AG09309 (cell line): Measurements from ENCODE around the gene ANKRD30B.
"Not testable (repeated sequence)": the region's sequence is repeated elsewhere in the genome, so short reads cannot be mapped to it uniquely, and the experiment has no call there.

ENCODE experiments used
- DNase-seq: peaks from one replicate; pipeline ENCODE4 v3.0.0-alpha.2; 2010; ENCODE audit warnings: low read depth
- H3K4me3 ChIP-seq: 2 replicates; pipeline ENCODE4 v1.5.1; 2011; ENCODE audit warnings: mild to moderate bottlenecking, low read depth, low read length, moderate library complexity; ENCODE audit not compliant: control insufficient read depth
- CTCF ChIP-seq: IDR thresholded peaks from 2 replicates; pipeline ENCODE4 v1.5.1; 2011; ENCODE audit warnings: mild to moderate bottlenecking, low read depth, low read length, inconsistent platforms; ENCODE audit not compliant: insufficient read depth, control insufficient read depth; ENCODE audit errors: missing control alignments

ANKRD30B gene, protein sequence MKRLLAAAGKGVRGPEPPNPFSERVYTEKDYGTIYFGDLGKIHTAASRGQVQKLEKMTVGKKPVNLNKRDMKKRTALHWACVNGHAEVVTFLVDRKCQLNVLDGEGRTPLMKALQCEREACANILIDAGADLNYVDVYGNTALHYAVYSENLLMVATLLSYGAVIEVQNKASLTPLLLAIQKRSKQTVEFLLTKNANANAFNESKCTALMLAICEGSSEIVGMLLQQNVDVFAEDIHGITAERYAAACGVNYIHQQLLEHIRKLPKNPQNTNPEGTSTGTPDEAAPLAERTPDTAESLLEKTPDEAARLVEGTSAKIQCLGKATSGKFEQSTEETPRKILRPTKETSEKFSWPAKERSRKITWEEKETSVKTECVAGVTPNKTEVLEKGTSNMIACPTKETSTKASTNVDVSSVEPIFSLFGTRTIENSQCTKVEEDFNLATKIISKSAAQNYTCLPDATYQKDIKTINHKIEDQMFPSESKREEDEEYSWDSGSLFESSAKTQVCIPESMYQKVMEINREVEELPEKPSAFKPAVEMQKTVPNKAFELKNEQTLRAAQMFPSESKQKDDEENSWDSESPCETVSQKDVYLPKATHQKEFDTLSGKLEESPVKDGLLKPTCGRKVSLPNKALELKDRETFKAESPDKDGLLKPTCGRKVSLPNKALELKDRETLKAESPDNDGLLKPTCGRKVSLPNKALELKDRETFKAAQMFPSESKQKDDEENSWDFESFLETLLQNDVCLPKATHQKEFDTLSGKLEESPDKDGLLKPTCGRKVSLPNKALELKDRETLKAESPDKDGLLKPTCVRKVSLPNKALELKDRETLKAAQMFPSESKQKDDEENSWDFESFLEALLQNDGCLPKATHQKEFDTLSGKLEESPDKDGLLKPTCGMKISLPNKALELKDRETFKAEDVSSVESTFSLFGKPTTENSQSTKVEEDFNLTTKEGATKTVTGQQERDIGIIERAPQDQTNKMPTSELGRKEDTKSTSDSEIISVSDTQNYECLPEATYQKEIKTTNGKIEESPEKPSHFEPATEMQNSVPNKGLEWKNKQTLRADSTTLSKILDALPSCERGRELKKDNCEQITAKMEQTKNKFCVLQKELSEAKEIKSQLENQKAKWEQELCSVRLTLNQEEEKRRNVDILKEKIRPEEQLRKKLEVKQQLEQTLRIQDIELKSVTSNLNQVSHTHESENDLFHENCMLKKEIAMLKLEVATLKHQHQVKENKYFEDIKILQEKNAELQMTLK (N-terminal part only)

DNA sequence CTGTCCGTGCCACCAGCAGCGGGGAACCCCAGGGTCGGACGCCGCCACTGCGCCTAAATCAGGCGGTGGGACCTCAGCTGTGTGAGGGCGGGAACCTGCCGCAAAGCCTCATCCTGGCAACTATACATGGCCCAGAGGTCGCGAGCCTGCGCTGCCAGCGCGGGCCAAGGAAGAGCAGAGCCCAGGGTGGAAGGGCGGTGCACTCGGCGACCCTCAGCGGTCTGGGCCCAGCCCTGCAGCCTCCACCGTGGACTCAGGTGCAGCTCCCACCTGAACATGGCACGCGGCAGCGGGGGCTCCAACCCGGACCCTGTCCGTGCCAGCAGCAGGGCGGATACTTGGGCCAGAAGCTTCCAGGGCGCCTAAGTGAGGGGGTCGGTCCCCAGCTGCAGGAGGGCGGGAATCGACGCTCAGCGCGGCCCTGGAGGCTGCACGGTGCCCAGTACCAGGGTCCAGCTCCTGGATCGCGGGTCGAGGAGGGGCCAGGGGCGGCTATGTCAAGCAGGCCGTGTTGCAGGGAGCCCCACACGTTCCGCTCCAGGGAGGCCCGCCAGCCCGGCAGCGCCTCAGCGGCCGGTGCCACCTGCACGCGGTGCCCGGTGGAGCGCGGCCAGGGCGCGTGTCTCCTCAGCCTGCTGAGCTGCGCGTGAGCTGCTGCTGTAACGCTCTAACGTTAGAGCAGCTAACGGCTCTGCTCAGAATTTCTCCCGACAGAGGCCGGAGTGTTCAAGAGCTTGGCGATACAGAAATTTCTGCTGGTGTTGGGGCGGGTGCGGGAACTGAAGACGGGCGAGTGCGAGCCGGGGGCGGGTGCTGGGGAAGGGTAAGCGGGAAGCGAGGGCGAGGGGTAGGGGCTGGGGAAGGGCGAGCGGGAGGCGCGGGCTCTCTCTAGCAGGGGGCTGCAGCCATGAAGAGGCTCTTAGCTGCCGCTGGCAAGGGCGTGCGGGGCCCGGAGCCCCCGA is at the start of gene ANKRD30B:
TSS of gene ANKRD30B (plus strand) at position 660 of the 962 bp plus-strand sequence. CDS start at position 908, 248 bp downstream.
- DNase-seq: no peak
- peak within 1 kb of the TSS; percentile 18 for H3K4me3 ChIP-seq
- TF ChIP-seq CTCF: no peak

DNA sequence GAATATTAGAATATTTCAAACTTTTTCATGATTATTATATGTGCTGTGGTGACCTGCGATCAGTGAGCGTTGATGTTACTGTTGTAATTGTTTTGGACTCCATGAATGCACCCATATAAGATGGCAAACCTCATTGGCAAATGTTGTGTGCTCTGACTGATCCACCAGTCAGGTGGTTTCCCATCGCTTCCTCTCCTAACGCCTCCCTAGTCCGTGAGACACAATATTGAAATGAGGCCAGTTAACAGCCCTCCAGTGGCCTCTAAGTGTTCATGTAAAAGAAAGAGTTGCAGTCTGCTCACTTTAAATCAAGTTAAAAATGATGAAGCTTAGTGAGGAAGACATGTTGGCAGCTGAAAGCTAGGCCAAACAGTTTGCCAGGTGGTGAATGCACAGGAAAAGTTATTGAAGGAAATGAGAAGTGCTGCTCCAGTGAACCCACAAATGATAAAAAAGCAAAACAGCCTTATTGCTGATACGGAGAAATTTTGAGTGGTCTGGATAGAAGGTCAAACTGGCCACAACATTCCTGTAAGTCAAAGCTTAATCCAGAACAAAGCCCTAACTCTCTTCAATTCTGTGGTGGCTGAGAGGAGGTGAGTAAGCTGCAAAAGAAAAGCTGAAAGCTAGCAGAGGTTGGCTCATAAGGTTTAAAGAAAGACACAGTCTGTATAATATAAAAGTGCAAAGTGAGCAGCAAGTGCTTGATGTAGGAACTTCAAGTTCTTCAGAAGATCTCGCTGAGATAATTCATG is 46.5 kb upstream of the ANKRD30B start:
- DNase-seq, H3K4me3 ChIP-seq: not testable (repeated sequence)

DNA sequence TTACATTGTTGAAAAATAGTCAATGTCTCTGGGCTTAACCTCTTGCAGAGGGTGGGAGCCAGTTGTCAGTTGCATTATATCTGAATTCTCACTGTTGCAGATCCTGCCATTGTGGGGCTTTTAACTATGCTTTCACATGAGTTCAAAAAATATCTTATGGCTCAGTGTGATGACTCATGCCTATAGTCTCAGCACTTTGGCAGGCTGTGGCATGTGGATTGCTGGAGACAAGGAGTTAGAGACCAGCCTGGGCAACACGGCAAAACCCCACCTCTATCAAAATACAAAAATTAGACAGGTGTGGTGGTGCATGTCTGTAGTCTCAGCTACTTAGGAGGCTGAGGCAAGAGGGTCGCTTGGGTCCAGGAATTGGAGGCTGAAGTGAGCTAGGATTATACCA is 38.2 kb upstream of the ANKRD30B start:
- not testable (repeated sequence) for H3K4me3 ChIP-seq

GRCh38 chr18:14721569-14721968 is 26.4 kb upstream of the ANKRD30B start:
- not testable (repeated sequence) for H3K4me3 ChIP-seq, DNase-seq

More for the DNA sequence above, 38.2 kb upstream of the ANKRD30B start:
- not testable (repeated sequence) for DNase-seq

DNA sequence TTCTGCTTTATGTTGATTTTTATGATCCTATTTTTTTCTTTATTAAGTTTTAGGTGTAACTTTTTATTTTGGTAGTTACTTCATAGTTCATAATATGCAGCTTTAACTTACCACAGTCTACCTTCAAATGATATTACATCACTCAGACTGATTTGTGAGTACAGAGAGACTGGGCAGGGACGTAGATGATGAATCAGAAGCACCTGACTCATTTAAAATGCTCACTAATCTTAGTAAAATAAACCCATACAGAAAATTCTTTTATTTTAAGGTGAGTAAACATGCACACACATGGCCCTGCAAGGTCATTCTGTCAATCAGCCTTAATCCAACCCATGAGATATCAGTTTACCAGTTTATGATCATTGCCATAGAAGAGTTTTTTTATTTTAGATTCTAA is 8.9 kb upstream of the ANKRD30B start:
- not testable (repeated sequence) for DNase-seq, H3K4me3 ChIP-seq

DNA sequence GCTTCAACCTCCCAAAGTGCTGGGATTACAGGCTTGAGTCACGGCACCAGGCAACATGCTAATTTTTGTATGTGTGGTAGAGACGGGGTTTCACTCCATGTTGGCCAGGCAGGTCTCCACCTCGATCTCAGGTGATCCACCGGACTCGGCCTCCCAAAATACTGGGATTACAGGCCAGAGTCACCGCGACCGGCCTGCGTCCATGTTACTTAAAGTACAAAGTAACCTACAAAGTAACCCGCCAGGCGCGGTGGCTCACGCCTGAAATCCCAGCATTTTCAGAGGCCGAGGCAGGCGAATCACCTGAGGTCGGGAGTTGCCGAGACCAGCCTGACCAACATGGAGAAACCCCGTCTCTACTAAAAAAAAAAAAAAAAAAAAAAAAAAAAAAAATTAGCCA is 1.1 kb upstream of the ANKRD30B start:
- no peak overlapping the region for H3K4me3 ChIP-seq

DNA sequence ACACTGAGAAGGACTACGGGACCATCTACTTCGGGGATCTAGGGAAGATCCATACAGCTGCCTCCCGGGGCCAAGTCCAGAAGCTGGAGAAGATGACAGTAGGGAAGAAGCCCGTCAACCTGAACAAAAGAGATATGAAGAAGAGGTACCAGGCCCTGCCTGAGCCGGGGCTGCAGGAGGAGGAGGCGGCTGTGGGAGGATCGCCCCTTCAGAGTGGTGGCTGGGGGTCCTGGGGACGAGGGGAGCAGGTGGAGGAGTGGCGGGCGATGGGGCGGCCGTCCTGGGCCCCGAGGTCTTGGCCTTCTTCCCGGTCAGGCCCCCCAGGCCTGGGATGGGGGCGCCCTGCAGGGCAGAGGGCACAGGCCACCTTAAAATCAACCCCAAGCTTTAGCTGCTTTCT is 524 bp downstream of the ANKRD30B start:
- DNase-seq: no peak
- peak overlapping the region; percentile 18 for H3K4me3 ChIP-seq
- no peak for TF ChIP-seq CTCF

More for the DNA sequence above, 1.1 kb upstream of the ANKRD30B start:
- TF ChIP-seq CTCF: no peak
- DNase-seq: no peak

DNA sequence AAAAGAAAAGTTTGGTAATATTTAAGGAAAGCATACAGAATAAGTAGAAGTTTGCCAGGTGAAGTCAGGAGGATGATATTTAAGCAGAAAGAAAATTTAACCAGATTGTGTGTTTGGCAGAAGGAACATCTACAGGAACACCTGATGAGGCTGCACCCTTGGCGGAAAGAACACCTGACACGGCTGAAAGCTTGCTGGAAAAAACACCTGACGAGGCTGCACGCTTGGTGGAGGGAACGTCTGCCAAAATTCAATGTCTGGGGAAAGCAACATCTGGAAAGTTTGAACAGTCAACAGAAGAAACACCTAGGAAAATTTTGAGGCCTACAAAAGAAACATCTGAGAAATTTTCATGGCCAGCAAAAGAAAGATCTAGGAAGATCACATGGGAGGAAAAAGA is 15.6 kb downstream of the ANKRD30B start:
- DNase-seq, H3K4me3 ChIP-seq: not testable (repeated sequence)
